Neural cell (in vitro differentiated cells): ENCODE results near the gene RALGPS2. TPM values are rescaled to one million over a fixed set of nuclear protein-coding genes. Genes with fewer than 3 reads are reported as not detected.

Experiments
- H2AFZ ChIP-seq: fragments of 200-600, 300-800 bp; sonication (generic), shearing (Covaris generic); 2 replicates; pipeline ENCODE4 v1.6.0; 2014; ENCODE audit warnings: low read depth, mild to moderate bottlenecking, antibody characterized with exemption, low read length, moderate library complexity
- H3F3A ChIP-seq: fragments of 200-600 bp; shearing (Covaris generic); 2 replicates; pipeline ENCODE4 v1.6.1; 2016; ENCODE audit warnings: mild to moderate bottlenecking, moderate library complexity, mixed read lengths, antibody characterized with exemption, low read length; ENCODE audit not compliant: insufficient read depth, poor library complexity, severe bottlenecking
- H3K27ac ChIP-seq: fragments of 200-600, 300-800 bp; sonication (generic), shearing (Covaris generic); 2 replicates; pipeline ENCODE4 v1.5.1; 2014; ENCODE audit warnings: mild to moderate bottlenecking, low read length, moderate library complexity
- H3K27me3 ChIP-seq: fragments of 300-800, 200-600 bp; sonication (generic), shearing (Covaris generic); 2 replicates; pipeline ENCODE4 v1.6.0; 2014; ENCODE audit warnings: mild to moderate bottlenecking, low read depth, low read length, moderate library complexity; ENCODE audit not compliant: insufficient read depth
- H3K36me3 ChIP-seq: fragments of 300-800, 200-600 bp; sonication (generic), shearing (Covaris generic); 2 replicates; pipeline ENCODE4 v1.5.1; 2014; ENCODE audit warnings: mild to moderate bottlenecking, antibody characterized with exemption, low read length, moderate library complexity; ENCODE audit not compliant: insufficient read depth
- H3K4me2 ChIP-seq: fragments of 300-800, 200-600 bp; sonication (generic), shearing (Covaris generic); 2 replicates; pipeline ENCODE4 v1.6.0; 2014; ENCODE audit warnings: mild to moderate bottlenecking, low read length
- H3K4me3 ChIP-seq: fragments of 300-800, 200-600 bp; sonication (generic), shearing (Covaris generic); 2 replicates; pipeline ENCODE4 v1.5.1; 2014; ENCODE audit warnings: mild to moderate bottlenecking, low read length, moderate library complexity
- H3K79me2 ChIP-seq: fragments of 200-600 bp; shearing (Covaris generic); replicated peaks from 2 replicates; pipeline ENCODE4 v1.6.0; 2014; ENCODE audit warnings: mild to moderate bottlenecking, low read length, moderate library complexity; ENCODE audit not compliant: insufficient read depth
- H3K9ac ChIP-seq: fragments of 300-800, 200-600 bp; sonication (generic), shearing (Covaris generic); 2 replicates; pipeline ENCODE4 v1.6.1; 2016; ENCODE audit warnings: mild to moderate bottlenecking, low read length, mixed read lengths
- H3K9me2 ChIP-seq: fragments of 200-600 bp; shearing (Covaris generic); 2 replicates; pipeline ENCODE4 v1.6.1; 2016; ENCODE audit warnings: mild to moderate bottlenecking, low read length, mixed read lengths; ENCODE audit not compliant: insufficient read depth
- H3K9me3 ChIP-seq: fragments of 200-600, 300-800 bp; sonication (generic), shearing (Covaris generic); 2 replicates; pipeline ENCODE4 v1.6.1; 2016; ENCODE audit warnings: mild to moderate bottlenecking, mixed run types, low read length, moderate library complexity, mixed read lengths
- H4K20me1 ChIP-seq: fragments of 200-600 bp; shearing (Covaris generic); 2 replicates; pipeline ENCODE4 v1.6.1; 2016; ENCODE audit warnings: mild to moderate bottlenecking, mixed run types; ENCODE audit not compliant: insufficient read depth
- CTCF ChIP-seq: fragments of 450-650 bp; IDR thresholded peaks from 2 replicates; pipeline ENCODE4 v1.5.1; 2014; ENCODE audit warnings: antibody characterized with exemption, mild to moderate bottlenecking, moderate library complexity; ENCODE audit not compliant: poor library complexity, severe bottlenecking
- EP300 ChIP-seq: fragments of 450-650 bp; conservative IDR thresholded peaks from 2 replicates; pipeline ENCODE4 v1.6.1; 2014; ENCODE audit warnings: antibody characterized with exemption, mild to moderate bottlenecking, moderate library complexity; ENCODE audit not compliant: poor library complexity, severe bottlenecking
- EZH2 ChIP-seq: fragments of 200-600, 300-800 bp; shearing (Covaris generic), sonication (generic); IDR thresholded peaks from 2 replicates; pipeline ENCODE4 v1.6.1; 2014; ENCODE audit warnings: antibody characterized with exemption, low read length, borderline replicate concordance, mild to moderate bottlenecking; ENCODE audit not compliant: insufficient read depth, poor library complexity, severe bottlenecking
- MXI1 ChIP-seq: fragments of 450-650 bp; conservative IDR thresholded peaks from 2 replicates; pipeline ENCODE4 v1.6.1; 2014; ENCODE audit warnings: antibody characterized with exemption, mild to moderate bottlenecking; ENCODE audit not compliant: poor library complexity, severe bottlenecking
- RAD21 ChIP-seq: fragments of 450-650 bp; conservative IDR thresholded peaks from 2 replicates; pipeline ENCODE4 v1.6.1; 2014; ENCODE audit warnings: antibody characterized with exemption, mild to moderate bottlenecking, moderate library complexity
- SMC3 ChIP-seq: fragments of 450-650 bp; conservative IDR thresholded peaks from 2 replicates; pipeline ENCODE4 v1.6.1; 2014; ENCODE audit warnings: antibody characterized with exemption, mild to moderate bottlenecking, moderate library complexity; ENCODE audit not compliant: poor library complexity
- TAF1 ChIP-seq: IDR thresholded peaks from 2 replicates; pipeline ENCODE4 v1.6.1; 2012; ENCODE audit warnings: low read depth
- polyA plus RNA-seq: library from polyadenylated mRNA; depleted of rRNA; stranded (reverse); fragments of >200 nt; gene quantifications from 2 replicates; pipeline ENCODE4 v1.2.3, GENCODE V29; 2014

RALGPS2 gene
- polyA plus RNA-seq, 1 donor from 2014 or later, result 26.6 TPM

GRCh38 chr1:178682429-178682828 lies 42.6 kb upstream of the RALGPS2 start:
- Histone ChIP-seq H3K9me3 (no peaks in the 10 kb centered on the region), H3K9ac (no peak overlapping the region), H3K27me3 (no peaks in the 10 kb centered on the region), H3F3A (no peaks in the 10 kb centered on the region), H3K27ac (no peak overlapping the region), H4K20me1 (no peaks in the 10 kb centered on the region), H3K79me2 (no peaks in the 10 kb centered on the region), H3K4me3 (no peak overlapping the region), H3K36me3 (no peaks in the 10 kb centered on the region), H3K4me2 (no peak overlapping the region), H3K9me2 (no peaks in the 10 kb centered on the region), H2AFZ (no peak overlapping the region)
- no peak for TF ChIP-seq EP300
- no peak for TF ChIP-seq TAF1
- no peak for TF ChIP-seq RAD21
- no peak for TF ChIP-seq MXI1
- no peak for TF ChIP-seq SMC3
- no peak for TF ChIP-seq CTCF

GRCh38 chr1:178682886-178683285 lies 42.2 kb upstream of the RALGPS2 start:
- Histone ChIP-seq H3K36me3 (no peaks in the 10 kb centered on the region), H3K27ac (no peak overlapping the region), H3F3A (no peaks in the 10 kb centered on the region), H4K20me1 (no peaks in the 10 kb centered on the region), H3K4me3 (no peak overlapping the region), H3K79me2 (no peaks in the 10 kb centered on the region), H3K4me2 (no peak overlapping the region), H3K27me3 (no peaks in the 10 kb centered on the region), H2AFZ (no peak overlapping the region), H3K9ac (no peak overlapping the region), H3K9me2 (no peaks in the 10 kb centered on the region), H3K9me3 (no peaks in the 10 kb centered on the region)
- TF ChIP-seq SMC3 (no peak), EZH2 (no peak), CTCF (no peak), RAD21 (no peak)

DNA sequence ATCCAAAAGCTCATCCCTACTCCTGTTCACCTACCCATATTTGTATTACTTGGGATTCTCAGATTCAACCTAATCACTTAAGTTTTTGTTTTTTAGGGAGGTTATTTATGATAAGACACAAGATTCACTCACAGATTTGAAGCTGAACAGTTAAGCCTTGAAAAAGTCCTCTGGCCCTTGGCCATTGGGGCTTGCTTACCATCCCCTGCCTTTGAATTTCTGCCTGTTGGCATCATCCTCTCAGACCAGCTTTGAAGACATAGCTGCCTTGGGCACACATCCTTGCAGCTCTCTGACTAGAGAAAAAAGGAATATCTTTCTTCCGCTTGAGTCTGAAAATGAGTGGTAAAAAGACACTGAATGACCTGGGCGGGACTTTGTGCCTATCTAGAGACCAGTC lies 41.8 kb upstream of the RALGPS2 start:
- Histone ChIP-seq H3F3A (no peaks in the 10 kb centered on the region), H3K36me3 (no peaks in the 10 kb centered on the region), H3K9me3 (no peaks in the 10 kb centered on the region), H4K20me1 (no peaks in the 10 kb centered on the region), H3K27ac (no peak overlapping the region), H3K27me3 (no peaks in the 10 kb centered on the region), H3K9me2 (no peaks in the 10 kb centered on the region), H3K4me2 (no peak overlapping the region), H3K9ac (no peak overlapping the region), H2AFZ (no peak overlapping the region), H3K79me2 (no peaks in the 10 kb centered on the region), H3K4me3 (no peak overlapping the region)
- no peak for TF ChIP-seq TAF1
